ENCODE measurements around the gene ALDH18A1.

DNA sequence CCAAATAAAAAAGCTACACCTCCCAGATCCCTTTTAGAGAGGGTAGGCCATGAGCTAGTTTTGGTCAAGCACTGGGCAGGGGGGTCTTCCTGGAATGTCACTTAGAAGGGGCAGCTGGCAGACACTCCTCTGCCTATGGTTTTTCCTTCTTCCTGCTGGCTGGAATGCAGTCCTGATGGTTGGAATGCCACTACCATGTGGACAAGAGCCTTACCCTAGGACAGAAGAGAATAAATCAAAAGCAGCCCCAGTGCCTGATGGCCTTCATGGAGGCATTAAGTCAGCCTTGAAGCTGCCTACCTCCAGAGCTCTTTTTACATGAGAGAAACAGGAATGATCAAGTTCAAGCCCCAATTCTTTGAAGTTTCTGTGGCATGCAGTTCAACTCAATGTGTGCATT, 51.9 kb downstream of the ALDH18A1 start:
- TF ChIP-seq, protein P1, sequence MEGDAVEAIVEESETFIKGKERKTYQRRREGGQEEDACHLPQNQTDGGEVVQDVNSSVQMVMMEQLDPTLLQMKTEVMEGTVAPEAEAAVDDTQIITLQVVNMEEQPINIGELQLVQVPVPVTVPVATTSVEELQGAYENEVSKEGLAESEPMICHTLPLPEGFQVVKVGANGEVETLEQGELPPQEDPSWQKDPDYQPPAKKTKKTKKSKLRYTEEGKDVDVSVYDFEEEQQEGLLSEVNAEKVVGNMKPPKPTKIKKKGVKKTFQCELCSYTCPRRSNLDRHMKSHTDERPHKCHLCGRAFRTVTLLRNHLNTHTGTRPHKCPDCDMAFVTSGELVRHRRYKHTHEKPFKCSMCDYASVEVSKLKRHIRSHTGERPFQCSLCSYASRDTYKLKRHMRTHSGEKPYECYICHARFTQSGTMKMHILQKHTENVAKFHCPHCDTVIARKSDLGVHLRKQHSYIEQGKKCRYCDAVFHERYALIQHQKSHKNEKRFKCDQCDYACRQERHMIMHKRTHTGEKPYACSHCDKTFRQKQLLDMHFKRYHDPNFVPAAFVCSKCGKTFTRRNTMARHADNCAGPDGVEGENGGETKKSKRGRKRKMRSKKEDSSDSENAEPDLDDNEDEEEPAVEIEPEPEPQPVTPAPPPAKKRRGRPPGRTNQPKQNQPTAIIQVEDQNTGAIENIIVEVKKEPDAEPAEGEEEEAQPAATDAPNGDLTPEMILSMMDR (conservative IDR thresholded peaks at IDR 0.05; ENCODE audit: low read length), result no peak
- no peak for TF ChIP-seq EZH2phosphoT487 (IDR thresholded peaks at IDR 0.05; ENCODE audit: borderline replicate concordance, low read depth, low read length)

All from OCI-LY7 (cell line).